ENCODE measurements around the gene RABL2A.
"Not testable (repeated sequence)": the region's sequence is repeated elsewhere in the genome, so short reads cannot be mapped to it uniquely, and the experiment has no call there.

Gene RABL2A

DNA sequence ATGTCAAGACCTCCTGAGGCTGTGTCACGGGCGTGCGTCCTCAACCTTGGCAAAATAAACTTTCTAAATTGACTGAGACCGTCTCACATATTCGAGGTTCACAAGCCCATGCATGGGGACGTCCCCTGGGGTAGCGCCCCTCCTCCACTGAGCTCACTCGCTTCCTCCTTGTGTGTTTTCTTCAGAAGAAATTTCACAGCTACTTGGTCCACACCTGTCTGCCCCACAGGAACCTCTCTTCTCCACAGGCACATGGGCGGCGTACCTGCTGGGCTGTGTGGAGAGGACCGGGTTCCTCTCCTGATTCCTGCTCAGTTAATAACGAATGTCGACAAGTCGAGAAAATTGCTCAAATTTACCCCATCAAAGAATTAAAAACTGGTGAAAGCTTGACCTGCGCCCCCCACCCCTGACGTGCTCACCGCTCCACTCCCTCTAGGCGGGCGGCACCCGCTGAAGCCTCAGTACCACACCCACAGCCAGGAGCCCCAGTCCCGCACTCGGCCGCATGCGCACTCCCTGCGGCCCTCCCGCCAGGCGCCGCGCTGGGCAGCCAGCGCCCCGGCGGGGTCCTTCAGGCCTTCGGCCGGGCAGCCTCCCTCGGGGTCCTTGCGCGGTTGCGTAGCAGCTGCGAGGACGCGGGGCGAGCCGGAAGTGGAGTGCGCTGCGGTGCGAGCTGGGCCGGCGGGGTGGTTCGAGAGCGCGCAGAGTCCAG, at the start of gene RABL2A:
Gene RABL2A (plus strand): TSS at position 651 of the 715 bp plus-strand sequence. CDS start 1,341 bp downstream, outside the sequence.
- peak; percentile 74 for DNase-seq (ENCODE audit: low spot score)

DNA sequence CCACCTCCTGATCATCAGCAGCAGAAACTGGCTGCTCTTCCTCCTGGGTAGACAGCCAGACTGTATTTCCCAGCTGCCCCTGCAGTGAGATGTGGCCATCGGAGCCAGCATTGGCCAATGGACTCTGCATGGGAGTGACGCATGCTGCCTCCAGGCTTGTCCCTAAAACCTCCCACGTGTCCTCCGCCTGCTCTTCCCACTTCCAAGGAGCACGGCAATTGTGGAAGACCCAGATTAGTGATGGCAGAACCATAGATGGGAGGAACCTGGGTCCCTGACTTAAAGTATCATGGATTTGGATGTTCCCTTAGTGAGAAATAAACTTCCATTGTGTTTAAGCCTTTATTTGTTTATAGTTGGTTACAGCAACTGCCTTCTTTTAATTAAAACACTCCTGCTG, 48.6 kb upstream of the RABL2A start:
- DNase-seq (ENCODE audit: low spot score) = not testable (repeated sequence)

DNA sequence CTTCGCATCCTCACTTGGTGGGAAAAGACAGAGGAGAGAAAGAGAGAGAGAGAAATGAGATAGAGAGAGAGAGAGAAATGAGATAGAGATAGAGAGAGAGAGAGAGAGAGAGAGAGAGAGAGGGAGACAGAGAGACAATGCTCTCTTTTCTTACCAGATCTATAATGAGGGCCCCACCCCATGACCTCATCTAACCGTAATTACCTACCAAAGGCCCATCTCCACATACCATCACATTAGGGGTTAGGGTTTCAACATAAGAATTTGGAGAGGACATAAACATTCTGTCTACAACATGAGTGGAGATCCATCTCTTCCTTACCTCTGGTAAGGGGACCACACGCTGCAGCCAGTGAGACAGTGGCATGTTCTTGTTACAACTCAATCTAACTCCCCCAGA, 44.6 kb upstream of the RABL2A start:
- not testable (repeated sequence) for DNase-seq (ENCODE audit: low spot score)

DNA sequence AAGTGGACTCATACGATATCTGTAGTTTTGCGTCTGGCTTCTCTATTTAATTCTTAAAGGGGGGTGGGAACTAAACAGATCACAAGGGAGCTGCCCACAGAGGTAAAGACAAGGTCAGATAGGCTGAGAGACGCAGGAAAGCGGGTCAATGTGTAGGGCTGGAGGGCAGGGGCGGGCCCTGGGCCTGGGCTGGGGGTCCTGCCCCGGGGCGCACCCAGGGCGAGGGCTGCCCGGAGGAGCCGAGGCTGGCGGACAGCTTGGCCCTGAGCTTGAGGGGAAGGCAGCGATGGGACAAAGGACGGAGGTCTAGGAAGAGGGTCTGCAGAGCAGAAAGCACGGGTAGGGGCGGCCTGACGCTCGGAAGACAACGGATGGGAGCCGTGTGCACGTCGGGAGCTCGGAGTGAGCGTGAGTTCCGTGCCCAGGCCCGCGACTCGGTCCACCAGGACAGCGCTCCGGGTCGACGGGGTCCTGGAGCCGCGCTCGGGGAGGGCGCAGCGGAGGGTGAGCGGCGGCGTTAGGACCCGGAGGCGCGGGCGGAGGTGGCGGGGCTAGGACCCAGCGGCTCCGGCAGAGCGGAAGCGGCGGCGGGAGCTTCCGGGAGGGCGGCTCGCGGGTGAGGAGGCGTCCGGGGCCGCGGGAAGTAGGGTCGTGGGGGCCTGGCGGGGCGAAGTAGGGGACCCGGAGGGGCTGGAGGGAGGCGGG, 43.4 kb upstream of the RABL2A start:
- peak; percentile 78 for DNase-seq (ENCODE audit: low spot score)

DNA sequence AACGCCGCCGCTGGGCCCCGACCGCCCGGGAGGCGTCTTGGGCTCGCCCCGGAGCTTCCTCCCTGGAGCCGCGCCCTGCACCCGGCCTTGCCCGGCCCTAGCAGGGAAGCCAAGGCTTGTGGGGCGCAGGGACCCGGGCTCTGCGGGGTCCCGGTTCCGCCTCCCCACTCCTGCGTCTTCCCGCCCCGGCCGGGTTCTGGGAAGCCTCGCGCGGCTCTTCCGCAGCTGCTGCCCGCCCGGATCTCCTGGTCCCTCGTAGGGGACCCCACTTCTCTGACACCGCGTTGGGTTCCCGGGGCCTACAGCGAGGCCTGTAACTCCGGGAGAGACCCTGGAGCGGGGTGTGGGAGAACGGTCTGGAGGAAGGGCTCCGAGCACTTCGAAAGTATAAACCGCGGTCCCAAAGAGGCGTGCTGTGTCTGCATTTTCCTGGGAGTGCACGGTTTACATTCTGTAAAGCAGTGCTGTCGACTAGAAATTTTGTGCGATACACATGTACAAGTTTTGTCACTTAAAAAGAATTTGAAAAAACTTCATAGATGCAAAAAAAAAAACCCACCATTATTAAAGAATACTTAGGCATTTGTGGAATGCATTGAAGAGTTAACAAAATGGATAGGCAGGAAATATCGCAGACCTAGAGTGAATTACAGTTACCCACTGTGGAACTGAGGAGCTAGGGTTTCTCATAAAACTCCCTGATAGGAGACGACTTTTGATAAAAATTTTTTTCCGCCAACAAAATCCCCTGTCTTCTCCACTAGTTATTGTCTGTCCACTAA, 42.6 kb upstream of the RABL2A start:
- DNase-seq (ENCODE audit: low spot score) = not testable (repeated sequence)

DNA sequence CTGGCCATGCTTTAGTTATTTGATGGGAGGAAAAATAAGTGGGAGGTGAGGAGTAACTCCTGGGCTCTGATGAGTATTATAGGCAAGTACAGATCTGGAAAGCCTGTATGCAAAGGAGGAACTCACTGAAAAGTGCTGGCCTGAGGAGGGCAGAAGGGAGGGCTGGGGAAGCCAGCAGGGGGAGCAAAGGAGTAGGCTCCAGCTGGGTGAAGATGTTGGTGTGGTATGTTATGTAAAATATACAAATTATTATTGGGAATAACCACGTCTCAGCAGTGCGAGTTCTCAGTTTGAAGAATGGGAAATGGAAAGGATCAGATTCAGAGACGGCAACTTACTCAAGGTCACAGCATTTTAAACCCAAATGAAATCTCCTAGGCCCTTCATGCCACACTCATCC, 39.9 kb upstream of the RABL2A start:
- peak; percentile 27 for DNase-seq (ENCODE audit: low spot score)

DNA sequence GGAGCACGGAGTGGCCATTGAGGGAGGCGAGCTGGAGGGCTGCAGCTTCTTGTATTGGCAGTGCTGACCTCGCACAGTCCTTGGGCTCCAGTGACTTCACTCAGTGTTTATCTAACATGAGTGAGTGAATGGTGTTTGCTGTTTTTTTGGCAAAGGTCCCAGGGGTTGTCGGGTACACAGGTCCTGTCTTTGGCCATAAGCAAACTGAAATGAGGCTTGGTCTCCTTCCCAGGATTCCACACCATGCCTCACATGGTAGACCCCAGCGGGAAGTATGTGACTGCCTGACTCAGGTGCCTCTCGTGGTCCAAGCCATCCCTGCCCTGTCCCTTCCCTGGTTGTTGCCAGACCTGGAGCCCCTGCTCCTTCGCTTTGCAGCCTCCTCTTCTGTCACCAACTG, 37.5 kb upstream of the RABL2A start:
- not testable (repeated sequence) for DNase-seq (ENCODE audit: low spot score)

DNA sequence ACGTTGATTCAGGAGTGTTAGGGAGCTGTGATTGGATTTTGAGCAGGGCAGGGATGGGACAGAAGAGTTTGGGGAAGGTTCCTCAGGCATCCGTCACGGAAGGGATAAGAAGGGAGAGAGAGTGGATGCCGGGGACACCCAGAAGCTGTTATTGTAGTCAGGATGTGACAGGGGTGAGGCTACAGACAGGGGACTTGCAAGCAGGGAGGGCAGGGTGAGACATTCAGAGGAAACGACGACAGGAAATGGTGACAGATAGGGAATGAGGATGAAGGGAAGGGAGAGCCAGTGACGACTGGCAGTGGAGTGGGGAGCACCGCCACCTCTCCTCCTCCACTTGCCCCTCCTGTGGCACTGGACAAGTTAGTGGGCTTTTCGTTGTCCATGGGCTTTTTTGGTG, 35.1 kb upstream of the RABL2A start:
- not testable (repeated sequence) for DNase-seq (ENCODE audit: low spot score)

DNA sequence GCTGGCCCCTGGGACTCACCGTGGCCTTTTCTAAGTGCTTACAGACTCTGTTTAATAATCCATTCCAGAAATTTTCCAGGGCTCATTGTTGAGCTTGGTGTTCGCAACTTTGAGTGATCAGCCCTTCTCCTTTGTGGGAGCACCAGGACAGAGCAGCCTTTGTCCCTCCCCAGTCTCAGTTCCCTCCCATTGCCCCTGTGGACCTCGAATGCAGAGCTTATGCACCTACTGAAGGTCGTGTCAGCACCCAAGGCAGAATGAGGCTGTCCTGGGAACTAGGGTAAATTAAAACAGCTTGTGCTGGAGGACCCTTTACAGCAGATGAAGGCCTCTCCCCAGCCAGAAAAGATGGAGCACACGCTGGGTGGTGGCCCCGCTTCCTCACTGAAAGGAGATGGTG, 33.8 kb upstream of the RABL2A start:
- not testable (repeated sequence) for DNase-seq (ENCODE audit: low spot score)

DNA sequence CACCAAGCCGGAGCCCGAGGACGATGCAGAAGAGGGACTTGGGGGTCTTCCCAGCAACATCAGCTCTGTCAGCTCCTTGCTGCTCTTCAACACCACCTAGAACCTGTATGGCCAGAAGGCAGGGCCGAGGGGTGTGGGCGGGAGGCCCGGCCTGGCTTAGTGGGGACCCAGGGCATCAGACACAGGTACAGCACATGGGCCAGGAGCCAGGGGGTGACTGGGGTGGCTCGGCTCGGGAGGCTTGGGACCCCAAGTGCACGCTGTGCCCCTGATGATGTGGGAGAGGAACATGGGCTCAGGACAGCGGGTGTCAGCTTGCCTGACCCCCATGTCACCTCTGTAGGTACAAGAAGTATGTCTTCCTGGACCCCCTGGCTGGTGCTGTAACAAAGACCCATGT, 31.3 kb upstream of the RABL2A start:
- not testable (repeated sequence) for DNase-seq (ENCODE audit: low spot score)

DNA sequence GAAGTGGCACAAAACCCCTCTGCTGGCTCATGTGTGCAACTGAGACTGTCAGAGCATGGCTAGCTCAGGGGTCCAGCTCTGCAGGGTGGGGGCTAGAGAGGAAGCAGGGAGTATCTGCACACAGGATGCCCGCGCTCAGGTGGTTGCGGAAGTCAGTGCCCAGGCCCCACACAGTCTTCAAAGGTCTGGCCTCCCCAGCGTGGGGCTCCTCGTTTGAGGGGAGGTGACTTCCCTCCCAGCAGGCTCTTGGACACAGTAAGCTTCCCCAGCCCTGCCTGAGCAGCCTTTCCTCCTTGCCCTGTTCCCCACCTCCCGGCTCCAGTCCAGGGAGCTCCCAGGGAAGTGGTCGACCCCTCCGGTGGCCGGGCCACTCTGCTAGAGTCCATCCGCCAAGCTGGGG, 29.9 kb upstream of the RABL2A start:
- DNase-seq (ENCODE audit: low spot score) = not testable (repeated sequence)

DNA sequence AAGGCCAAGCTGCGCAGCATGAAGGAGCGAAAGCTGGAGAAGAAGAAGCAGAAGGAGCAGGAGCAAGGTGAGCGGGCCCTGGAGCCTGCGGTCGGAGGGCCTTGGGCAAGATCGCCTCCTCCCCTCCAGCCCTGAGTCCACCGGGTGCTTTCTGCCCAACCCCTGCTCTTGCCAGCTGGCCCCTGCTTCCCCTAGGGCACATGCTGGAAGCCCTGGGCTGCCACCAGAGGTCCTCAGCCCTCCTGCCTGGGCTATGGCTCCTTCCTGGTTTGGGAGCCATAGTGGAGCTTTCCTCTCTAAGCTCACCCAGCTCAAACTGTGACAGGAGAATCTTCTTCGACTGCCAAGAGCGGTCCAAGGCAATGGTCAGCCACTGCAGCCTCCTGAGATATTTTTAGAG, 29.5 kb upstream of the RABL2A start:
- not testable (repeated sequence) for DNase-seq (ENCODE audit: low spot score)

DNA sequence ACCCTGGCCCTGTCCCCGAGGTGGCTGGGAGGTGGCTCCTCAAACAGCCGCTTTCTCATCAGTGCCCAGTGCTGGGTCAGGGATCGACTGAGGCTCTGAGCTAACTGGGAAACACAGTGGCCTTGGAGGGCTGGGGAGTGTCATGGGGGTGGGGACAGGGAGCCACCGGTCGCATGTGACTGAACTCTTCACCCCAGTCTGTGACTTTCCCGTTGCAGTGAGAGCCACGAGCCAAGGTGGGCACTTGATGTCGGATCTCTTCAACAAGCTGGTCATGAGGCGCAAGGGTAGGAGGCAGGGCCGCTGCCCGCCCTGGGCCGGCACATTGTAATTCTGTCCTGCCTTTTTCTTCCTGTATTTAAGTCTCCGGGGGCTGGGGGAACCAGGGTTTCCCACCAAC, 28.9 kb upstream of the RABL2A start:
- DNase-seq (ENCODE audit: low spot score) = not testable (repeated sequence)

DNA sequence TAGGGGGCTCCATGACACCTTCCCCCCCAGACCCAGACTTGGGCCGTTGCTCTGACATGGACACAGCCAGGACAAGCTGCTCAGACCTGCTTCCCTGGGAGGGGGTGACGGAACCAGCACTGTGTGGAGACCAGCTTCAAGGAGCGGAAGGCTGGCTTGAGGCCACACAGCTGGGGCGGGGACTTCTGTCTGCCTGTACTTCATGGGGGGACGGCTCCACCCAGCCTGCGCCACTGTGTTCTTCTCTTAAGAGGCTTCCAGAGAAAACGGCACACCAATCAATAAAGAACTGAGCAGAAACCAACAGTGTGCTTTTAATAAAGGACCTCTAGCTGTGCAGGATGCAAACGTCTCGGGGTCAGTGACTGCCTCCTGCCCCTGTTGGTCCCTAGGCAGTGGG, 28.3 kb upstream of the RABL2A start:
- DNase-seq (ENCODE audit: low spot score) = not testable (repeated sequence)

DNA sequence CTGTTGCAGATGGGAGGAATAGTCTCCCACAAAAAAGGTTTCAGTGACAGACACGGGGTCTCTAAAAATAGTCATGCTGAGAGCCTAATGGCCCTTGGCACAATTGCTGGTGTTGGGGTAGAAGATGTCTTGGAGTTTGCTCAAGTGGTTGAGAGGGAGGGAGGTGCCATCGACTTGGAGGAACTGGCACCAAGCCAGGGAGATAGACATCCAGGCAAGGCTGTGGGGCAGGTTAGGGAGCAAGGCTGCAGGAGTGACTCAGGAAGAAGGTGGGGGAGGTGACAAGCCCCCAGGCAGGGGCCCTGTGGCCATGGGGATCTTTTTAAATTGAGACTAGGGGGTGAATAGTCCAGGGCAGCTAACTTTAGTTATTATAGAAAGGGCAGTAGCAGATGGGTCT, 27.9 kb upstream of the RABL2A start:
- not testable (repeated sequence) for DNase-seq (ENCODE audit: low spot score)

DNA sequence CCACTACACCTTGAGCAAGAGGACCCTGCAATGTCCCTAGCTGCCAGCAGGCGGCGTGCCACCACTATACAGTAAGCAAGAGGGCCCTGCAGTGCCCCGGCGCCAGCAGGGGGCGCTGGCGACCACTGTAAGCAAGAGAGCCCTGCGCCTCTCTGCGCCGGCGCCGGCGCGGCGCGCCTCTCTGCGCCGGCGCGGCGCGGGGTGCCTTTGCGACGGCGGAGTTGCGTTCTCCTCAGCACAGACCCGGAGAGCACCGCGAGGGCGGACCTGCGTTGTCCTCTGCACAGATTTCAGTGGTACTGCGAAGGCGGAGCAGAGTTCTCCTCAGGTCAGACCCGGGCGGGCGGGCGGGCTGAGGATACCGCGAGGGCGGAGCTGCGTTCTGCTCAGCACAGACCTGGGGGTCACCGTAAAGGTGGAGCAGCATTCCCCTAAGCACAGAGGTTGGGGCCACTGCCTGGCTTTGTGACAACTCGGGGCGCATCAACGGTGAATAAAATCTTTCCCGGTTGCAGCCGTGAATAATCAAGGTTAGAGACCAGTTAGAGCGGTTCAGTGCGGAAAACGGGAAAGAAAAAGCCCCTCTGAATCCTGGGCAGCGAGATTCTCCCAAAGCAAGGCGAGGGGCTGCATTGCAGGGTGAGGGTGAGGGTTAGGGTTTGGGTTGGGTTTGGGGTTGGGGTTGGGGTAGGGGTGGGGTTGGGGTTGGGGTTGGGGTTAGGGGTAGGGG, 24.9 kb upstream of the RABL2A start:
- not testable (repeated sequence) for DNase-seq (ENCODE audit: low spot score)

DNA sequence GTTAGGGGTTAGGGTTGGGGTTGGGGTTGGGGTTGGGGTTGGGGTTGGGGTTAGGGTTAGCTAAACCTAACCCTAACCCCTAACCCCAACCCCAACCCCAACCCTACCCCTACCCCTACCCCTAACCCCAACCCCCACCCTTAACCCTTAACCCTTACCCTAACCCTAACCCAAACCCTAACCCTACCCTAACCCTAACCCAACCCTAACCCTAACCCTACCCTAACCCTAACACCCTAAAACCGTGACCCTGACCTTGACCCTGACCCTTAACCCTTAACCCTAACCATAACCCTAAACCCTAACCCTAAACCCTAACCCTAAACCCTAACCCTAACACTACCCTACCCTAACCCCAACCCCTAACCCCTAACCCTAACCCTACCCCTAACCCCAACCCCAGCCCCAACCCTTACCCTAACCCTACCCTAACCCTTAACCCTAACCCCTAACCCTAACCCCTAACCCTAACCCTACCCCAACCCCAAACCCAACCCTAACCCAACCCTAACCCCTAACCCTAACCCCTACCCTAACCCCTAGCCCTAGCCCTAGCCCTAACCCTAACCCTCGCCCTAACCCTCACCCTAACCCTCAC, 24.1 kb upstream of the RABL2A start:
- DNase-seq (ENCODE audit: low spot score) = no peak

DNA sequence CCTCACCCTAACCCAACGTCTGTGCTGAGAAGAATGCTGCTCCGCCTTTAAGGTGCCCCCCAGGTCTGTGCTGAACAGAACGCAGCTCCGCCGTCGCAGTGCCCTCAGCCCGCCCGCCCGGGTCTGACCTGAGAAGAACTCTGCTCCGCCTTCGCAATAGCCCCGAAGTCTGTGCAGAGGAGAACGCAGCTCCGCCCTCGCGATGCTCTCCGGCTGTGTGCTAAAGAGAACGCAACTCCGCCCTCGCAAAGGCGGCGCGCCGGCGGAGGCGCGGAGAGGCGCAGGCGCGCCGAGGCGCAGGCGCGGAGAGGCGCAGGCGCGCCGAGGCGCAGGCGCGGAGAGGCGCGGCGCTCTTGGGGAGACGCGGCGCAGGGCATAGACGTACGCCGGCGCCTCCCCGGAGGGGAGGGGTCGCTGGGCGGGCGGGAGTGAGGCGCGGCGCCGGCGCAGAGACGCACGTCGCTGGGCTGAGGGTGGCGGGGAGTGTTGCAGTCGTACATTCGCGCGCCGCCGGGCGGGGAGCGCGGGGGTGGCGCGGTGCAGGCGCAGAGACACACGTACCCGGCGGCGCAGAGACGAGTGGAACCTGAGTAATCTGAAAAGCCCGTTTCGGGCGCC, 23.5 kb upstream of the RABL2A start:
- DNase-seq (ENCODE audit: low spot score) = peak; percentile 77

DNA sequence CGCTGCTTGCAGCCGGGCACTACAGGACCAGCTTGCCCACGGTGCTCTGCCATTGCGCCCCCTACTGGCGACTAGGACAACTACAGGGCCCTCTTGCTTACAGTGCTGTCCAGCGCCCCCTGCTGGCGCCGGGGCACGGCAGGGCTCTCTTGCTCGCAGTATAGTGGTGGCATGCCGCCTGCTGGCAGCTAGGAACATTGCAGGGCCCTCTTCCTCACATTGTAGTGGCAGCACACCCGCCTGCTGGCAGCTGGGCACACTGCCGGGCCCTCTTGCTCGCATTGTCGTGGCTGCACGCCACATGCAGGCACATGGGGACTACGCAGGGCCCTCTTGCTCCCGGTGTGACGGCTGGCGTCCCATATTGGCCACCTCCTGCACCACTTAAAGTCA, 23.0 kb upstream of the RABL2A start:
- DNase-seq (ENCODE audit: low spot score) = peak; percentile 93

DNA sequence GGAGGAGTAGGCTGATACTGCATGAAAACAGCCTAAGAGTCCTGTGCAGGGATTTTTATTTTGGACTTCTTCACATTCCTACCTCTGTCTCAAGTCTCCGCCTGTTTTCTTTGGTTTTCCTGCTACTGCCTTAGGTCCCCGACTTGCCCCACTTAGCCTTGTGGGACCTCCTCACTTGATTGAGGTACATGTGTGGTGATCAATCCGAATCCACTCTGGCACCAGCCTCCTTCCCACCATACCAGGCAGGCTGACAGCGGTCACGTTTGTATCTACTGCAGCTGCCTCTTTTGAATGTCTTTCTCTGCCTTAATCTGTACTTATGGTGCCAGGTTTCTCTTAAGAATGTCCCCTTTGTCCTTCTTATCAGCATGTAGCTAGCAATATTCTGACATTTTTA, 22.4 kb upstream of the RABL2A start:
- DNase-seq (ENCODE audit: low spot score) = not testable (repeated sequence)

DNA sequence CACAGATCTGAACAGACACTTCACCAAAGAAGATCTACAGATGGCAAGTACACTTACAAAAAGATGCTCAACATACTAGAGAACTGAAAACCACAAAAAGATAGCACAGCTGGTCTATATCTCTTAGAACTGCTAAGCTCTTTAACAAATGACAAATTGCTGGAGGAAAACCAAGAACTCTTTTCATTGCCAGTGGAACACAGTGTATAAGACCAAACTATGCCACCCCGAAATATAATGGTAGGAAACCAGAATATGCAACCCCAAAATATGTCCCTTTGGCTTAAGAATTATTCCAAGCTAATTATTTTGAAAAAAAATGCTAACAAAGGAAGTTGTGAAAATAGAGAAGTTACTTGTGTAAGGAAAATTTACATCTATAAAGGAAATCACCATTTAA, 21.0 kb upstream of the RABL2A start:
- DNase-seq (ENCODE audit: low spot score) = not testable (repeated sequence)
